Measurements from ENCODE around the gene SLC7A8. TPM values are rescaled to one million over a fixed set of nuclear protein-coding genes. Genes with fewer than 3 reads are reported as not detected.
"Not testable (repeated sequence)": the region's sequence is repeated elsewhere in the genome, so short reads cannot be mapped to it uniquely, and the experiment has no call there.

Gene SLC7A8
- total and polyA plus RNA-seq, 2 experiments from 2014 or later: 117 to 124 TPM

DNA sequence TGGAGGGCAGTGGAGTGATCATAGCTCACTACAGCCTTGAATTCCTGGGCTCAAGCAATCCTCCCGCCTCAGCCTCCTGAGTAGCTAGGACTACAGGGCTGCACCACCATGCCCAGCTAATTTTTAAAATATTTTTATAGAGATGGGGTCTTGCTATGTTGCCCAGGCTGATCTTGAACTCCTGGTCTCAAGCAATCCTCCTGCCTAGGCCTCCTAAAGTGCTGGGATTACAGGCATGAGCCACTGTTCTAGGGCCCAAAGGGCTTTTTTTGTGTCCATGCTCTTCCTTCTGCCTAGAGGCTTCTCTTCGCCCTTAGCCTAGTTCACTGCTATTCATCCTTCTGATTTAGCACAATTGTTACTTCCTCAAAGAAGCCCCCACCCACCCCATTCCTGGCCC is 13.0 kb upstream of the SLC7A8 start:
- not testable (repeated sequence) for ATAC-seq; H3K9me2 ChIP-seq (ENCODE audit: insufficient read depth); H3K36me3 Mint-ChIP-seq (ENCODE audit: low read depth); H3K27me3 ChIP-seq (ENCODE audit: insufficient read depth); H3K79me2 ChIP-seq (replicated peaks; ENCODE audit: insufficient read depth); H3K36me3 ChIP-seq (ENCODE audit: insufficient read depth); H3K4me2 ChIP-seq; H3K27ac ChIP-seq (ENCODE audit: low read depth); H3K4me3 Mint-ChIP-seq; H3F3A ChIP-seq (replicated peaks; ENCODE audit: low read depth); H3K27ac Mint-ChIP-seq; H4K20me1 ChIP-seq (replicated peaks; ENCODE audit: insufficient read depth); DNase-seq (ENCODE audit: low spot score); H3K9me3 Mint-ChIP-seq; H3K4me3 ChIP-seq; H3K27me3 Mint-ChIP-seq (ENCODE audit: insufficient read depth, low read depth, poor library complexity)
- Histone ChIP-seq H3K4me1 (ENCODE audit: insufficient read depth) (peaks cover 22% of the 10 kb centered on the region), H2AFZ (0 out of 2 replicates have a peak overlapping the region, but pooled peaks have one; percentile 84)
- peaks cover 29% of the 10 kb centered on the region for H3K4me1 Mint-ChIP-seq

DNA sequence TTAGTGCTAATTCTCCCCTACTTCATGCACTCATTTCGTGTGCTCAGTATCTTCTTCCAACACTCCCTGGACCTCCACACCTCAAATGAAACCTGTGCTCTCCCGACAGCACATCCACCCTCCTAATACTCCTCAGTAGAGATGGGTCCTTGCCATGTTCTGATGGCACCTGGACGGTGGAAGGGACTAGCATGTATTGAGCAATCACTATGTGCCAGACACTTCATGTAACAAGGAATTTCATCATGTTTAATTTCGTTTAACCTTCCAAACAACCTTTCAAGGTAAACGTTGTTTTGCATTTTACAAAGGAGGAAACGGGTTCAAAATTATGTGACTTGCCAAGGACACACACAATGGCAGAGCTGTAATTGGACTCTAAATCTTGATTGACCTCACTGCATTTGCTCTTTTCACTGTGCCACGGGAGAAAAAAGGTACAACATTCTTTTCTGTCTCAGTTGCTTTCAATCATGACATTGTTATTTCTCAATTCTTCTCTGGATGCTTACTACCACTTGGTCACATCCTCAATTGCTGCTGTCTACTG is 12.2 kb upstream of the SLC7A8 start:
- H3K4me1 ChIP-seq (ENCODE audit: insufficient read depth): peaks cover 22% of the 10 kb centered on the region
- TF ChIP-seq CTCF (conservative IDR thresholded peaks at IDR 0.05; ENCODE audit: low read depth in 2 of 2): no peak
- TF ChIP-seq EZH2phosphoT487 (IDR thresholded peaks at IDR 0.05; ENCODE audit: unreplicated experiment): no peak
- no peak for TF ChIP-seq POLR2AphosphoS5 (IDR thresholded peaks at IDR 0.05; ENCODE audit: low read depth)
- TF ChIP-seq EZH2 (IDR thresholded peaks at IDR 0.05; ENCODE audit: low read depth, unreplicated experiment): no peak
- no peak for TF ChIP-seq ZNF114 (CRISPR knock-in tag; IDR thresholded peaks at IDR 0.05)
- no peak for TF ChIP-seq STAT1 (IDR thresholded peaks at IDR 0.05; ENCODE audit: unreplicated experiment)
- TF ChIP-seq ETS1 (IDR thresholded peaks at IDR 0.05): no peak
- TF ChIP-seq ZNF331 (CRISPR knock-in tag; IDR thresholded peaks at IDR 0.05; ENCODE audit: low read depth): no peak
- TF ChIP-seq CREB1 (CRISPR knock-in tag; IDR thresholded peaks at IDR 0.05; ENCODE audit: low read depth): no peak
- no peak for TF ChIP-seq JUNB (IDR thresholded peaks at IDR 0.05; ENCODE audit: unreplicated experiment)
- no peak for TF ChIP-seq NANOG (IDR thresholded peaks at IDR 0.05; ENCODE audit: borderline replicate concordance)
- H3K27ac Mint-ChIP-seq: no peak overlapping the region
- no peaks in the 10 kb centered on the region for H3K36me3 ChIP-seq (ENCODE audit: insufficient read depth)
- no peak overlapping the region for H3K4me3 ChIP-seq
- peaks cover 29% of the 10 kb centered on the region for H3K4me1 Mint-ChIP-seq
- no peaks in the 10 kb centered on the region for H3K9me2 ChIP-seq (ENCODE audit: insufficient read depth)
- H3K27me3 Mint-ChIP-seq (ENCODE audit: insufficient read depth, low read depth, poor library complexity): peaks cover 7% of the 10 kb centered on the region
- no peaks in the 10 kb centered on the region for H4K20me1 ChIP-seq (replicated peaks; ENCODE audit: insufficient read depth)
- H3K9me3 Mint-ChIP-seq: no peaks in the 10 kb centered on the region
- no peak overlapping the region for H3K4me3 Mint-ChIP-seq
- no peaks in the 10 kb centered on the region for H3K79me2 ChIP-seq (replicated peaks; ENCODE audit: insufficient read depth)
- H3K27me3 ChIP-seq (ENCODE audit: insufficient read depth): no peaks in the 10 kb centered on the region
- no peaks in the 10 kb centered on the region; the same call in 2 of the 3 replicates for H3K36me3 Mint-ChIP-seq (ENCODE audit: low read depth)
- peak overlapping the region; percentile 84 for H2AFZ ChIP-seq
- DNase-seq (ENCODE audit: low spot score) (no peak), ATAC-seq (no peak)
- H3K27ac ChIP-seq (ENCODE audit: low read depth): no peak overlapping the region
- no peaks in the 10 kb centered on the region for H3F3A ChIP-seq (replicated peaks; ENCODE audit: low read depth)
- no peak overlapping the region for H3K4me2 ChIP-seq
